IPS DF 19.7 (cell line): ENCODE data around the gene NOXA1.
"Not testable (repeated sequence)": the region's sequence is repeated elsewhere in the genome, so short reads cannot be mapped to it uniquely, and the experiment has no call there.

Experiments used
- DNase-seq: peaks from one replicate; pipeline ENCODE4 v3.0.0-alpha.2; 2013; ENCODE audit warnings: low read depth, low spot score

The NOXA1 gene, protein sequence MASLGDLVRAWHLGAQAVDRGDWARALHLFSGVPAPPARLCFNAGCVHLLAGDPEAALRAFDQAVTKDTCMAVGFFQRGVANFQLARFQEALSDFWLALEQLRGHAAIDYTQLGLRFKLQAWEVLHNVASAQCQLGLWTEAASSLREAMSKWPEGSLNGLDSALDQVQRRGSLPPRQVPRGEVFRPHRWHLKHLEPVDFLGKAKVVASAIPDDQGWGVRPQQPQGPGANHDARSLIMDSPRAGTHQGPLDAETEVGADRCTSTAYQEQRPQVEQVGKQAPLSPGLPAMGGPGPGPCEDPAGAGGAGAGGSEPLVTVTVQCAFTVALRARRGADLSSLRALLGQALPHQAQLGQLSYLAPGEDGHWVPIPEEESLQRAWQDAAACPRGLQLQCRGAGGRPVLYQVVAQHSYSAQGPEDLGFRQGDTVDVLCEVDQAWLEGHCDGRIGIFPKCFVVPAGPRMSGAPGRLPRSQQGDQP

DNA sequence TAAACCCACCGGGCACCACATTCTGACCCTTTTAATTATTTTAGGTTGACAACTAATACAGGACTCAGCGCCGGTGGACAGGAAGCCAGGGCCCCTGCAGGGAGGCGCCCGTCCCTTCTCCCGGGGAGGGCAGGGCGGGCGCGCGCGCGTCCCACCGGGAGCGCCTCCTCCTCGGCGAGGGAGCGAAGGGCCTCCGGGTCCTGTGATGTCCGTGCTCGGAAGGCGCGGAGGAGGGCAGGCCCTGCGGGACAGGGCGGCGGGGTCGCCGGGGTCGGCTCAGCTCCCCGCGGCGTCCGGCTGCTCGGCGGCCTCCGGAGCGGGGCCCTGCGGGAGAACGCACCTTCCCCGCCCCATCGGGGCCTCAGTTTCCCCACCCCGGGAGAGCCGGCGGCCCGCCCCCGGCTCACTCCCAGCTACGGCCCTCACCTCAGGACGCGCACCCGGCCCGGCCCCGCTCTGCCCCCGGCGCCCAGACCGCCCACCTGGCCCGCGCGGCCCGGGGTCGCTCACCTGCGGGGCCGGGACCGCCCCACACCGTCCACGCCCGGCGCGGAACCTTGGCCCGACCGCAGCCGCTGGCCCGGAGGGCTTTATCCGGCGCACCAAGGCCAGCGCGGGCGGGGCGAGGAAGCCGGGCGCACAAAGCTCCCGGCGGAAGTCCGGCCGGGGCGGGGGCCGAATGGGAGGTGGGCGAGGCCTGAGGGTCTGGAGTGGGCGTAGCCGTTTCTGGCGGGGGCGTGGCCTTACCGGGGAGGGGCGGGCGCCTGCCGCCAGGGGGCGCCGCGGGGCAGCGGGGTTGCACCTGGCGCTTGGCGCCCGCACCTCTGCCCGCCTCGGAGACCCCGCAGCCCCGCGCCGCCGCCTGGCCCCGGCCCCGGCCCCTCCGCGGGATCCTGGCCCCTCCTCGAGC, at the start of gene NOXA1, which contains the start of gene EXD3:
Gene NOXA1, plus strand, starts transcription at position 790 of the 910 bp plus-strand sequence. CDS start 137 bp downstream, outside the sequence.
Gene EXD3, minus strand, starts transcription at position 559 of the 910 bp plus-strand sequence. CDS start 27,805 bp downstream, outside the sequence.
- DNase-seq = no peak

DNA sequence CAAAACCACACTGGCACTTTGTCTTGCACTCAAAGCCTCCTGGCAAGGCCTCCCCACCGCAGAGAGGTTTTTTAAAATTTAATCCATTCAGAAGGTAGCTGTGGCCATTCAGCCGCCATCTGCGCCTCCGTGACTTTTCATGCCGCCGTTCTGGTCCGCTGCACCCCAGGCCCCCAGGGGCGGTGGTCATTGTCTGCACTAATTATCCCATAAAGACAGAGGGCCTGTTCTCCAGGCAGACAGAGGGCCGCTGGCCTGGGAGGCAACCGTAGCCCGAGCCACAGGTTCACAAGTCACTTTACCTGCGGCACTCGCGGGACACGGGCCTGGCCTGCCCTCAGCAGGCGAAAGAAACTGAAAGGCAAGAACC, 49.6 kb upstream of the NOXA1 start:
- no peak for DNase-seq

DNA sequence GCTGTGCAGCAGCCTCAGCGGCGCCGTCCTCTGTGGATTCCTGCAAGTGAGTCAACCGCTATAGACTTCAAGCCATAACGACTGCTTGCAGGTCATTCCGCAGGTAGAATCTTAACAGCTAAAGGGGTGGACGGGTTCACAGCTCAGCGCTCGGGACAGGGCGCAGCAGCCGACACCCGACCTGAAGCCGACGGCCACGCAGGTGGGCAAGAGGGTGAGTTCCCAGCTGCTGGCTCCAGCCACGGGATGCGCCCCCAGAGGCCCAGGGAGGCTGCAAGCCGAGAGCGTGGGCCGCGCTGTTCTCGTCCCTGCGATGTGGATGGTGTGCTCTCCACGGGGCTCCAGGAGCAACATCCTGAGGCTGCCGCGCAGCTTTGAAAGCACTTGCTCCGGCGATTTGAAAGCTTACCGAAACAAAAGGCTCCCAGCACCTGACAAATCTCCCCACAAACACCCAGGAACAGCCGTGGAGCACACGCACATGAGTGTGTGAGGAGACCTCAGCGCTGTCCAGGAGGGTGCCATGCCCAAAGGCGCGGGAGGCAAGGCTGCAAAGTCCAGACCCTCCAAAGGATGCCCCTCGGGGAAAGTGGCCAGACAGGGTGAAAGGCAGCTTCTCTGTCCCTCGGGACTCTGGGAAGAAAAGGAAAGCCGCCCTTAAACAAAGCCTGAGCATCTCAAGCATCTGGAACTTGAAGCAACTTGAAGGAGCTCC, 48.9 kb upstream of the NOXA1 start:
- no peak for DNase-seq

DNA sequence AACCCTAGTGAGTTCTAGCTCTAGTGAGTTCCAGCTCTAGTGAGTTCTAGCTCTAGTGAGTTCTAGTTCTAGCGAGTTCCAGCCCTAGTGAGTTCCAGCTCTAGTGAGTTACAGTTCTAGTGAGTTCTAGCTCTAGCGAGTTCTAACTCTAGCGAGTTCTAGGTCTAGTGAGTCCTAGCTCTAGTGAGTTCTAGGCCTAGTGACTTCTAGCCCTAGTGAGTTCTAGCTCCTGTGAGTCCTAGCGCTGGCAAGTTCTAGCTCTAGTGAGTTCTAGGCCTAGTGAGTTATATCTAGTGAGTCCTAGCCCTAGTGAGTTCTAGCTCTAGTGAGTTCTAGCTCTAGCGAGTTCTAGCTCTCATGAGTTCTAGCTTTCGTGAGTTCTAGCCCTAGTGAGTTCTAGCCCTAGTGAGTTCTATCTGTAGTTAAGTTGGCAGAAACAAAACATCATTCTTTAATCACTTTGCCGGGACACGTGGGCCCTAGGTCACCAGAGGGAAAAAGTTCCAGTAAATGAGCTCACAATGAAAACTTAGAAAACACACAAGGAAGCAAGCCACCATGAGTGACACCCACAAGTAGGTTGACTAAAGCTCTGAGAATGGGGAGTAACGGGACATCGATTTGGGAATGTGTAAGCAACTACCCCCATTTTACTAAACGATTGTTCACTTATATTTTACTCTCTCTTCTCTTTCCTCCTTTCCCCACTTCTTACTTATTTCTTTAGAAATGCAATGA, 47.7 kb upstream of the NOXA1 start:
- no peak for DNase-seq

DNA sequence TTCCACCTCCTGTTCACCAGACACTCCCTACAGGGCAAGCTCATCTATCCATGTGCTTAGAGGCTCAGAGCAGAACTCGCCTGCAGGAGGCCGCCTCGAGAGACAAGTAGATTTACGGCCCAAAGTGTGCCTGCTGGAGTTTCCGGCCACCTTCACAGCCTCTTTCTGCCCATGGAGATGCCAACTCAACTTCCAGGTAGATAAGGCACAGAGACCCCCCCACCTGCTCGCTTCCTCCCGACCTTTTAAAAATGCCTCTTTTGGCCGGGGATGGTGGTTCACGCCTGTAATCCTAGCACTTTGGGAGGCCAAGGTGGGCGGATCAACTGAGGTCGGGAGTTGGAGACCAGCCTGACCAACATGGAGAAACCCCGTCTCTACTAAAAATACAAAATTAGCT, 46.8 kb upstream of the NOXA1 start:
- no peak for DNase-seq

- not testable (repeated sequence) for DNase-seq
Measured at GRCh38 chr9:137378688-137379410, 44.3 kb upstream of the NOXA1 start.

GRCh38 chr9:137379761-137380161, 43.4 kb upstream of the NOXA1 start:
- DNase-seq = no peak

GRCh38 chr9:137380171-137380570, 43.0 kb upstream of the NOXA1 start:
- DNase-seq = no peak

DNA sequence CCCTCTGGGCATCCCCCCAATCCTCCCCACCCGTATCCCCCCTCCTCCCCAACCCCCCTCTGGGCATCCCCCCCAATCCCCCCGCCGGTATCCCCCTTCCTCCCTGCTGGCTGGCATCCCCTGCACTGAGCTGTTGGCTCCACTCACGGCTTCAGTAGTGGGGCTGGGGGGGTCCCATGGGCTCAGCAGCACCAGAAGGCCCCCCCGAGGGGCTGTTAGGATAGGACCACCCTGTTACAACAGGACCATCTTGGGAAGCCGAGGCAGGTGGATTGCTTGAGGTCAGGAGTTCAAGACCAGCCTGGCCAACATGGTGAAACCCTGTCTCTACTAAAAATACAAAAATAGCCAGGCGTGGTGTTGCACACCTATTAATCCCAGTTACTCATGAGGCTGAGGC, 42.6 kb upstream of the NOXA1 start:
- DNase-seq = no peak

- no peak for DNase-seq
Measured at GRCh38 chr9:137381501-137382443, 41.4 kb upstream of the NOXA1 start.

GRCh38 chr9:137382444-137383080, 40.6 kb upstream of the NOXA1 start:
- no peak for DNase-seq

GRCh38 chr9:137383081-137383783, 40.0 kb upstream of the NOXA1 start:
- DNase-seq = no peak

DNA sequence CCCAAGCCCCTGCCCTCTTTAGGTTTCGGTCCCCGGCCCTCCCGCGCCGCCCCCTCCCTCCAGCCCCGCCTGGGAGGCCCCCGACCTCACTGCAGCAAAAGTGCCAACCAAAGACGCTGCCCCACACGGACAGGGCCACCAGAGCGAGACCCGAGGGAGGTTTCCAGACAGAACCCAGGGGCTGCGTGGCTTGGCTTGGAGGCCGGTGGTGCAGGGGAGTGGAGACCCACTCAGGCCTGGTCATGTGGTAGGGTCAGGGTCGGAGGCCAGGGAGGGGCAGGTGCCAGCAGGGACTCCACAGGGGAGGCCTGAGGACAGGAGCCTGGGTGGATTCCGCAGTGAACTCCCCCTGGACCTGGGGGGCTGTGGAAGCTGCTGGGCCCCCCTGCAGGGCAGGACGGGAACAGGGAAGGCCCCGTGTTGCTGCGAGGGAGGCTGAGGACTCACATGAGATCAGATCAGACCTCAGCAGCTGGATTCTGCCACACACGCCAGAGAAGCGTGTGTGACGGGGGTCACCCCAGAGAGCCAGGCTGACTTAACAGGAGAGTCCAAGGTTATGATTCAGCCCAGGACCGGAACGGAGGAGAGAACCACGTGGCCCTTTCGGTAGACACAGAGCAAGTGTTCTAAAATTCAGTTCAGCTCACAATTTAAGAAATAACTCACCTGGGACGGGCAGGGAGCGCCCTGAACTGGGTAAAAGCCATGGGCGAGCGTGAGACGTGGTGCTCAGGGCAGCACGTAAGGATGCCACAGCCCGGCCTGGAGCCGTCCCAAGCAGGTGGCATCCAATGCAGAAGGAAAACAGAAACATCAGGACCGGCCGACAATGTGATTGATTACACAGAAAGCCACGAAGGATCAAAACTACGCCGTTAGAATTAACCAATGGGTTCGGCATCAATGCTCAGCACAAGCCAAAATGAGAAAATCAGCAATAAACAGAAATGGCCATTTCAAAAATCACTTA, 39.1 kb upstream of the NOXA1 start:
- no peak for DNase-seq

DNA sequence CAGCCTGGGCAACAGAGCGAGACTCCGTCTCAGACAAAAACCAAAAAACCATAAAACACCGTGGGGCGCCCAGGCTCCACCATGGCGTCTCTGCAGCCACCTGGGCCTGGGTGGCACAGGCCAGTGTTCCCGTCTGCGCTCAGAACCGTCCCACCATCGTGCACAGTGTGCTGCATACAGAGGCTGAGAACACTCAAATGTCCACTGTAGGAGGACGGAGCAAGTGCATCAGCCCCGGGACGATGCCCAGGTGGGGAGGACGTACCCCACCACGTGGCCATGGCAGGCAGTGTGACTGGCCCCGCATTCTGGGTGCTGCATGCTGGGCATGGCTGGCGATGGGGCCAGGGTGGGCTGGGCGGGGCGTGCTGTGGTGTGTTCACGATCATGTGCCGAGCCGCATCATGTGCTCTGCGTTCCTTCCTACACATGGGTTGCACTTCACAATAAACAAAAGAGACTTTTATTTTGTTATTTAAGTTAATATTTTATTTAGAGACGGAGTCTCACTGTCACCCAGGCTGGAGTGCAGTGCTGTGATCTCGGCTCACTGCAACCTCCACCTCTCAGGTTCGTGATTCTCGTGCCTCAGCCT, 38.0 kb upstream of the NOXA1 start:
- DNase-seq = no peak

GRCh38 chr9:137386507-137387113, 36.6 kb upstream of the NOXA1 start:
- not testable (repeated sequence) for DNase-seq
